Measurements from ENCODE around the gene INSYN1.
"Not testable (repeated sequence)": the region's sequence is repeated elsewhere in the genome, so short reads cannot be mapped to it uniquely, and the experiment has no call there.

INSYN1 gene

GRCh38 chr15:73748730-73749129, 4.4 kb downstream of the INSYN1 start:
- DNase-seq, result no peak

- no peak for DNase-seq
Observed at GRCh38 chr15:73747847-73748590, 5.1 kb downstream of the INSYN1 start.

DNA sequence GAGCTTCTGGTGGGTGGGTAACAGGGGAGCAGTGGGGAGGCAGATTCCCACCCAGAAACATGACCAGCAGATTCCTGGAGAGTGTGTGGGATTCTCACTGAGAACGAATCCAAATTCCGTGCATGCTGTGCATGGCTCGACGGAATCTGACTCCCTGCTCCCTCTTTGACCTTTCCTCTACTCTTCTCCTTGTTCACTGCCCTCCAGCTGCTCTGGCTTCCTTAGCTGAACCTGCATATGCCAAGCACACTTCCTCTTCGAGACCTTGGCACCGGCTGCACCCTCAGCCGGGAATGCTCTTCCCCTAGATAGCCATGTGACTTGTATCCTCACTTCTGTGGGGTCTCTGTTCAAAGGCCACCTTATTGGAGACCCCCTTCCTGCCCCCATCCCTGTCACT, 6.3 kb downstream of the INSYN1 start:
- DNase-seq, result no peak

DNA sequence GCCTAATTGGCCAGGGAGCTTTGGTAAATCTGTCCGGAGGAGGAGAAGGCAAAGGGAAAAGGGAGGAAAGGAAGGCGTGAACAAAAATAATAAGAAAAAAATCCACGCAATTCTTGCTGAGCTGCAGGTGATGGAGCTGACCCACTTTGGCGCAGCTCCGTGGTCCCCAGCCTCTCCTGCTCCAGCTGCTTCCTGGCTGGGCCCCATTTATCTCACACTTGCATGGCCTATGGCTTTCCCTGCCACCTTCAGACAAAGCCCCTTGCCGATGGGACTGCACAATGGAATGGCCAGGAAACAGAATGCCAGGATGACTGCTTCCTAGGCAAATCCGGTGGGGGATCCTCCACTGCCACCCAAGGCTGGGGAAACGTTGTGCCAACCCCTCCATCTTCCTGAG, 6.9 kb downstream of the INSYN1 start:
- DNase-seq, result no peak

DNA sequence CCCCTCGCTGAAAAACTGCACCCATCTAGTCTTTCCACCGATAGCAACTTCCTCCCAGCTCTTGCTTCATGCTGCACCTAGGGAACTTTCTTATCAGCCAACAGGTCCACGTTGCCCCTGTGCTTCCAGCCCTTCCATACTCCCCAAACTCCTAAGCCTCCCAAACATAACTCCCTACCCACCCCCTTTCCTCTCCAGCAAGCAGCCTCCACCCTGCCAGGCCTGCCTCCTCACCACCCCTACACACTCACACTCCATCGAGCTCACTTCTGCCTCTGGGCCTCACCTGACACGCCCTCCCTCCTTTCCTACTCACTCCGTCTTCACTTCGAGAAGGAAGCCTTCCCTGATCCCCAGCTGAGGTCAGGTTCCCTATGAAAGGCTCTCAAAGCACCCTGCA, 8.1 kb downstream of the INSYN1 start:
- DNase-seq, result no peak

DNA sequence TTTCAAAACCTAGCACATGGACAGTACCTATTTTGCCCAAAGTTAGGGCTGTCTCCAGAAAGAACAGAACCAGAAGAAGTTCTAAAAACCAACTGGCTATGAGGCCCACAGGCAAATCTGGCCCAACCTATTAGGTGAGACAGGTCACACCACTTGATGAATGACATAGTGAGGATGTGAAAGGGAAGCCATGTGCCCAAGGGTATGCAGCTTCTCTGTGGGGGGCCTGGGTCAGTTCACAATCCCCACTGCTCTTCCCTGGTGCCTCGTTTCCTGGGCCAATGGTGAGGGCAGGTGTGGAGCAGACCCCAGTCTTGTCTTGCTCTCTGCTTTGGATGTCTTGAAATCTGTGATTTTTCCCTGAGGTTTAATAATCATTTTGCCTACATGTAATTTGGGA, 8.9 kb downstream of the INSYN1 start:
- DNase-seq, result no peak

DNA sequence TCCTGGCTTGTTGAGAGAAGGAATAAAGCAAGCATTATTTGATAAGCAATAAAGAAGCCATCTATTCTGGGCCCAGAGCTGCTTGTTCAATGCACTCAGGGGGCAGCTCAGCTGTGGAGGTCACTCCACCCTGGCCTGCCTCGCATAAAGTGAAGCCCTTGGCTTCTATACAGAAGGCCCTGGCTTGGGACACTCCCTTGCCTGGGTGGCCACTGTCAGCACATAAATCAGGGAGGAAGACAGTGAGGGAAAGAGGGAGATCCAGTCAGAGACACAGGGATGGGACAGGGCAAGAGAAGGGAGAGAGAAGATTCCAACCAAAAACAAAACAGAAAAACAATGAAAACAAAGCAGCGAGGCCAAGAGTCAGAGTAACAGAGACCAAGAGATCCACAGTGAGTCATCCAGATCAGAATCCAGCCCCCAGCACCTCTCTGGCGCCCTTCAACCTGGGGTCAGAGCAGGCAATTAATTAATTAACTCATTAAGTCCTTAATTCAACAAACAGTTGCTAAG, 11.8 kb downstream of the INSYN1 start:
- no peak for DNase-seq

GRCh38 chr15:73740152-73741048, 12.8 kb downstream of the INSYN1 start:
- DNase-seq, result no peak

GRCh38 chr15:73737535-73737934, 15.6 kb downstream of the INSYN1 start:
- DNase-seq, result no peak

DNA sequence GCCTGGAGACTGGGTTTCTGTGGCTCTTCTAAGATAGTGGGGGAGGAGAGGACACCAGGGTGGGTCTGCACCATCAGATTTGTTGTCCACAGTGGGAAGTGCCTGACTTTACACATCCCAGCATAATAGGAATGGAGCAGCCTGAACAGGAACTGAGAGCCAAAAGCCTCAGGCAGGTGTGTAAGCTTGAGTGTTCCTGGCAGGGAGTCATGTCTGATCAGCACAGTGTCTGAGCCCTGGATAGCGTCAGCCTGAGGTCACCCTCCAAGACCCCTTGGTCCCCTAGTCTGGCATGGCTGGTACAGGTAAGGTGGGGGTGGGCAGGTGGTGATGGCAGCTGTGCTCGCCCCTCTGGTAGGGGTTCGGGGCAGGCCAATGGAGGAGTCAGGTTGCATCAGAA, 20.2 kb downstream of the INSYN1 start:
- DNase-seq, result no peak

DNA sequence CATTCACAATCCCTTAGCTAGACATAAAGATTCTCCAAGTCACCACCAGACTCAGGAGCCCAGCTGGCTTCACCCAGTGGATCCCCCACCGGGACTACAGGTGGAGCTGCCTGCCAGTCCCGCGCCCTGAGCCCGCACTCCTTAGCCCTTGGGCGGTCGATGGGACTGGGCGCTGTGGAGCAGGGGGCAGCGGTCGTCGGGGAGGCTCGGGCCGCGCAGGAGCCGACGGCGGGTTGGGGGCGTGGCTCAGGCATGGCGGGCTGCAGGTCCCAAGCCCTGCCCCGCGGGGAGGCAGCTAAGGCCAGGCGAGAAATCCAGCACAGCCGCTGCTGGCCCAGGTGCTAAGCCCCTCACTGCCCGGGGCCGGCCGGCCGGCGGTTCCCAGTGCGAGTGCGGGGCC, 21.1 kb downstream of the INSYN1 start:
- not testable (repeated sequence) for DNase-seq

- DNase-seq, result no peak
Observed at GRCh38 chr15:73727330-73727976, 25.7 kb downstream of the INSYN1 start.

GRCh38 chr15:73724212-73724611, 28.9 kb downstream of the INSYN1 start:
- DNase-seq, result no peak

DNA sequence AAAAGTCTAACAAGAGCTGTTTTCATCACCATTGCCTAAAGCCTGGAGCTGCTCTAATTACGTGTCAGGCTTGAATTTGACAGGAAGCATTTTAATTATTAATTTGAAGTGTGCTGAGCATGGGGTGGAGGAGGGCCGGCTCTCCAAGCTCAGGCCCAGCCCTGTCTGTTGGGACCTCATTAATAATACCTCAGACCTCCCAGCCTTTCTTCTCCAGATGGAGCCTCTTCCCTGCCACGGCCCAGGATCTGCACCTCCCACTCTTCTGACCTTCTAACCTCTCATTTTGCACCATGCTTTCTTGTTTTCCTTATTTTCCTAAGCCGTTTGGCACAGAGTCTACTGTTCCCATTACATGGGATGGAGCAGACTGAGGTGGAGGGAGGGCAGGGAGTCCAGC, 30.0 kb downstream of the INSYN1 start:
- no peak for DNase-seq

DNA sequence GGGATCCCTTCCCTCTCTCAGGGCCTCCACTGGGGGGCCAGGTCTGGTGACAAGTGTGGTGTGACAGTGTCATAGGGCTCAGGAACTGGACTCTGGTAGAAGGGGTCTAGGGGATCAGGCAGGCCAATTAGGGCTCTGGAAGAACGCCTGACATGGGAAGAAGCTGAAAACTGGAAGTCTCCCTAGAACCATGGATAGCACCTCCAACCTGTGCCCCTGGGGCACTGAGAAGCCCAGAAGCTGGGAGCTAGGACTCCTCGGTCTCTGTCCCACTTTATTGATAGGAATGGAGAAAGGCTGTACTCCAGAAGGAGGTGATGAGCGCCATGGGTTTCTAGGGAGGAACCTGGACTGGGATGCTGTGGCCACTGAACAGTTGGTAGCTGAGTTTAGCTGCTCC, 30.7 kb downstream of the INSYN1 start:
- no peak for DNase-seq

- DNase-seq, result no peak
Observed at GRCh38 chr15:73718694-73719093, 34.5 kb downstream of the INSYN1 start.

DNA sequence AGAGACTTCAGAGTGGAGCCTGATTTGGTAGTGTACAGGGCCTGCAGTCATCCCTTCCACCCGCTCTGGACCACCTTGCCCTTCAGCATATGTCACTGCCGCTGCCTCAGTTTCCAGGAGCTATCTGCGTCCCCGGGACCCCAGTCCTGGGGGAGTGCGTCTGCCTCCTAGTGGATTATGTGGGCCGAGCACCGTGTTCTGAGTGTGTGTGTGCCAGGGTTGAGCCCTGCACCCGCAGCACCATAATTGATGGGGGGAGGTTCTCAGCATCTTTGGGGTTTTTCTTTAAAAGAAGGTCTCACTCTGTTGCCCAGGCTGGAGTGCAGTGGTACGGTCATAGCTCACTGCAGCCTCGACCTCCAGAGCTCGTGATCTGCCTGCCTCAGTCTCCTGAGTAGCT, 35.3 kb downstream of the INSYN1 start:
- DNase-seq, result no peak

DNA sequence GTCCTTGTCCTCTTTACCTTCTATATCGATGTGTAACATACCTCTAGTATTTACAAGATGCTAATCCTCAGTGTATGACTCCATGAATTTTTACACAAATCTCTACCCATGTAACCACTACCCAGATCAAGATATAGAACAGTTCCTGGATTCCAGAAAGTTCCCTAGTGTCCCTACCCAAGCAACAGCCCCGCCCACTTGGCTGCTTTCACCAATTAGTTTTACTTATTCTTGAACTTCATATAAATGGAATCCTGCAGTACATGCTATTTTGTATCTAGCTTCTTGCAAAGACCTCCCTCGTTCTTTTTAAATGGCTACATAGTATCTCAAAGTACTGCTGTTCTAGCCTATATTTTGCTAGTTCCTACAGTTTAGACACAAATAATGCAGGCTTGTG, 35.9 kb downstream of the INSYN1 start:
- DNase-seq, result no peak

DNA sequence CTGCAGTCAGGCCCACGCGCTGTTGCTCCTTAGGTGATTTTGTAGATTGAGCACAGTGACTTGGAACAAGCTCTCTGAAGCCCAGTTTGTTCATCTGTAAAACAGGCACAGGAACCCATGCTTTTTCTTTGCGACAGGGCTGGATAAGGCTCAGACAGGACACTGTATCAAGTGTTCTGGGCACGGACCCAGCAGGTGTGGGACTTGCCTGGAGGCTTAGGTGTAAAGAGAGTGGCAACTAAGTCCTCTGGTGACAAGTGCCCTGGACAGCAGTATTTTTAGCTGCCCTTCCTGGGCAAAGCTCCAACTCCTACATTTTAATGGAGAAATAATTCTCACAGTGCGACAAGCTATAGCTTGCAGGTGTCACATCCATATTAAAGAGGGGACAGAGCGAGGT, 36.7 kb downstream of the INSYN1 start:
- no peak for DNase-seq

DNA sequence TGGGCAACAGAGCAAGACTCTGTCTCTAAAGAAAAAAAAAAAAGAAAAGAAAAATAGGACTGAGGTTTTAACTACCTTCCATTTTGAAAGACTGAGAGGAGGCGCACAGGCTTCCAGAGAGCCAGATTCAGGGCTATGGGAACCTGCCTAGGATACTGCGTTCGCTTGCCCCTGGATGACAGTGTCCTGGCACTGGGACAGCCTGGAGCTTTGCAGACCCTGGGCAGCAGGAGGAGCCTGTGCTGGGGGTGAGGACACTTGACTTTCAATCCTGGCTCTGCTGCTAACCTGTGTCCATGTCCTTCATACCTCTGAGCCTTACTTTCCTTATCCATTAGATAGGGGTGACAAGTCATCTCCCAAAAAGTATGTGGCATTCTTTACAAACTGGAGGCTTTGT, 37.7 kb downstream of the INSYN1 start:
- DNase-seq, result no peak

- no peak for DNase-seq
Observed at GRCh38 chr15:73714695-73715301, 38.4 kb downstream of the INSYN1 start.

DNA sequence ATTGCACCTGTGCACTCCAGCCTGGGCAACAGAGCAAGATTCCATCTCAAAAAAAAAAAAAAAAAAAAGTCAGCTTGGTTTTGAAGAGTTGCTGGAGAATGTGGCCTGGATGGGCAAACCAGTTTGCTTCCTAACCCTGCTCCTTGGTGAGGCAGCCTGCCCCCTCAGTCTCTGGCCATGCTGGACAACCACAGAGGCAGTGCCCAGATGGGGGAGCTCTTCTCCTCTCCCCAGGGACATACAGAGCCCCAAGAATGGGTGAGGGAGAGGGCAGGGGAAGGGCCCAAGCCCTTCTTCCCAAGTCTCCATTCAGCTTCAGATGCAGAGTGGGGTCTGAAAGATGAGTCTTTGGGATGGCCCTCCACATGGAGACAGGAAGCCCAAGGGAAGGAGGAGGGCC, 41.0 kb downstream of the INSYN1 start:
- no peak for DNase-seq

GRCh38 chr15:73711526-73711925, 41.6 kb downstream of the INSYN1 start:
- no peak for DNase-seq

All from activated CD4-positive, alpha-beta T cell treated with anti-CD3 and anti-CD28 coated beads for 1 hour (primary cell).